WTC11 (cell line): ENCODE results near the gene OR14I1. TPM values are rescaled to one million over a fixed set of nuclear protein-coding genes. Genes with fewer than 3 reads are reported as not detected.

Experiments used
- ATAC-seq: fragments of 200-7000 bp; cut with Tn5 transposase; 2 replicates; pipeline ENCODE4 v1.10.0; 2021; ENCODE audit warnings: mild to moderate bottlenecking, moderate library complexity
- CTCF ChIA-PET: fragments of 300-600 bp; sonication (Branson Sonifier 250); formaldehyde crosslinking; loops from one replicate; lab custom pipeline; 2021; ENCODE audit warnings: antibody characterized with exemption; lab: Charles Lee
- POLR2A ChIA-PET: fragments of 350-600 bp; sonication (Branson Sonifier 250); formaldehyde crosslinking; loops from one replicate; lab custom pipeline; 2021; ENCODE audit warnings: antibody characterized with exemption; lab: Charles Lee
- DNase-seq: peaks from one replicate; pipeline ENCODE4 v3.0.0; 2021; ENCODE audit warnings: low spot score
- H3K27ac Mint-ChIP-seq: 2 replicates; pipeline ENCODE4 v1.8.0; 2021; ENCODE audit warnings: mixed read lengths
- H3K27me3 Mint-ChIP-seq: 2 replicates; pipeline ENCODE4 v1.8.0; 2021; ENCODE audit warnings: low read depth, mild to moderate bottlenecking, moderate library complexity, mixed read lengths
- H3K36me3 Mint-ChIP-seq: 2 replicates; pipeline ENCODE4 v1.8.0; 2021; ENCODE audit warnings: mixed read lengths
- H3K4me1 Mint-ChIP-seq: 2 replicates; pipeline ENCODE4 v1.8.0; 2022; ENCODE audit warnings: mixed read lengths
- H3K4me3 Mint-ChIP-seq: 2 replicates; pipeline ENCODE4 v1.8.0; 2021; ENCODE audit warnings: mild to moderate bottlenecking, moderate library complexity, mixed read lengths
- H3K9me3 Mint-ChIP-seq: 2 replicates; pipeline ENCODE4 v1.8.0; 2021; ENCODE audit warnings: mixed read lengths
- EMX1 ChIP-seq: fragments of 250-450 bp; sonication (Bioruptor Pico); IDR thresholded peaks from 2 replicates; pipeline ENCODE4 v1.8.0; 2021; ENCODE audit warnings: mild to moderate bottlenecking
- NFATC4 ChIP-seq: fragments of 250-450 bp; sonication (Bioruptor Pico); IDR thresholded peaks from 2 replicates; pipeline ENCODE4 v1.9.0; 2021; ENCODE audit warnings: mild to moderate bottlenecking
- NFE2L1 ChIP-seq: sonication (generic); formaldehyde crosslinking; IDR thresholded peaks from 2 replicates; pipeline ENCODE4 v1.8.1; 2023; ENCODE audit warnings: missing genetic modification reagents
- OVOL2 ChIP-seq: fragments of 250-450 bp; sonication (Bioruptor Pico); IDR thresholded peaks from 2 replicates; pipeline ENCODE4 v1.9.0; 2021; ENCODE audit warnings: mild to moderate bottlenecking, borderline replicate concordance
- SMAD3 ChIP-seq: sonication (generic); formaldehyde crosslinking; IDR thresholded peaks from 2 replicates; pipeline ENCODE4 v1.8.0; 2022; ENCODE audit warnings: missing genetic modification reagents, mild to moderate bottlenecking, borderline replicate concordance
- SOX15 ChIP-seq: fragments of 250-450 bp; sonication (Bioruptor Pico); IDR thresholded peaks from 2 replicates; pipeline ENCODE4 v1.9.0; 2021; ENCODE audit warnings: mild to moderate bottlenecking
- TP53 ChIP-seq: sonication (generic); formaldehyde crosslinking; IDR thresholded peaks from 2 replicates; pipeline ENCODE4 v1.8.1; 2023; ENCODE audit warnings: mild to moderate bottlenecking, missing genetic modification reagents
- ZNF121 ChIP-seq: sonication (generic); formaldehyde crosslinking; IDR thresholded peaks from 2 replicates; pipeline ENCODE4 v1.8.0; 2023; ENCODE audit warnings: missing genetic modification reagents
- ZNF219 ChIP-seq: sonication (generic); formaldehyde crosslinking; IDR thresholded peaks from 2 replicates; pipeline ENCODE4 v1.8.0; 2023; ENCODE audit warnings: missing genetic modification reagents, mild to moderate bottlenecking, borderline replicate concordance
- total RNA-seq: library from RNA; stranded (reverse); gene quantifications from 3 replicates; pipeline ENCODE4 v1.2.3, GENCODE V29; 2021
- TF ChIP-seq, protein P1 (sequence below): sonication (generic); formaldehyde crosslinking; IDR thresholded peaks from 2 replicates; pipeline ENCODE4 v1.8.1; 2023; ENCODE audit warnings: mild to moderate bottlenecking, missing genetic modification reagents, moderate library complexity
- TF ChIP-seq, protein P2 (sequence below): sonication (generic); formaldehyde crosslinking; IDR thresholded peaks from 2 replicates; pipeline ENCODE4 v1.8.1; 2022; ENCODE audit warnings: low read depth, mild to moderate bottlenecking, moderate library complexity, missing genetic modification reagents, borderline replicate concordance
- TF ChIP-seq, protein P3 (sequence below): sonication (generic); formaldehyde crosslinking; IDR thresholded peaks from 2 replicates; pipeline ENCODE4 v1.8.1; 2023; ENCODE audit warnings: mild to moderate bottlenecking, missing genetic modification reagents
- TF ChIP-seq, protein P4 (sequence below): fragments of 250-450 bp; sonication (Bioruptor Pico); IDR thresholded peaks from 2 replicates; pipeline ENCODE4 v1.9.0; 2021; ENCODE audit warnings: mild to moderate bottlenecking, borderline replicate concordance
- TF ChIP-seq, protein P5 (sequence below): fragments of 250-450 bp; sonication (Bioruptor Pico); IDR thresholded peaks from 2 replicates; pipeline ENCODE4 v1.9.0; 2021; ENCODE audit warnings: moderate library complexity, mild to moderate bottlenecking, inconsistent platforms, borderline replicate concordance
- TF ChIP-seq, protein P6 (sequence below): sonication (generic); formaldehyde crosslinking; IDR thresholded peaks from 2 replicates; pipeline ENCODE4 v1.8.0; 2023; ENCODE audit warnings: missing genetic modification reagents, mild to moderate bottlenecking, borderline replicate concordance
- TF ChIP-seq, protein P7 (sequence below): sonication (generic); formaldehyde crosslinking; IDR thresholded peaks from 2 replicates; pipeline ENCODE4 v1.8.0; 2022; ENCODE audit warnings: mild to moderate bottlenecking, missing genetic modification reagents
- TF ChIP-seq, protein P8 (sequence below): fragments of 250-450 bp; sonication (Bioruptor Pico); IDR thresholded peaks from 2 replicates; pipeline ENCODE4 v2.1.2; 2022; ENCODE audit warnings: mild to moderate bottlenecking, moderate library complexity
- TF ChIP-seq, protein P9 (sequence below): sonication (generic); formaldehyde crosslinking; IDR thresholded peaks from 2 replicates; pipeline ENCODE4 v1.8.1; 2023; ENCODE audit warnings: mild to moderate bottlenecking, moderate library complexity, missing genetic modification reagents

Gene OR14I1
- total RNA-seq, 1 experiment from 2014 or later, result not detected

DNA sequence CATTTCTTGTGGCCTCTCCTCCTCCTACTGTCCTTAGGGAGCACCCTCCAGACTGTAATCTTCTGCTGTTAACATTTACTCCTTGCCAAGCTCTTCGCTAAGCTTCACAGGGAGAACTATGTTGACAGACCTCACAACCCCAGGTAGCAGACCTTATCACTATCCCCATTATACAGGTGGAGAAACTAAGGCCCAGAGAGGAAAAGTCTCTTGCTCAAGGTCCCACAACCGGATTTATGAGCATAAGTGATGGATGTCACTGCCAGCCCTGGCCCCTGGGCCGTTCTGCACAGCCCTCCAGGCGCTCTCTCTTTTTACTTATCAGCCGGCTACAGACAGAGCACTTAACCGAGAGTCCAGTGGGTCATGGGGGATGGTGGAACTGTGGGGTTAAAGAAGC is 34.9 kb upstream of the OR14I1 start (continued):
- no peak for TF ChIP-seq SMAD3 (CRISPR knock-in tag)
- TF ChIP-seq, protein P1, sequence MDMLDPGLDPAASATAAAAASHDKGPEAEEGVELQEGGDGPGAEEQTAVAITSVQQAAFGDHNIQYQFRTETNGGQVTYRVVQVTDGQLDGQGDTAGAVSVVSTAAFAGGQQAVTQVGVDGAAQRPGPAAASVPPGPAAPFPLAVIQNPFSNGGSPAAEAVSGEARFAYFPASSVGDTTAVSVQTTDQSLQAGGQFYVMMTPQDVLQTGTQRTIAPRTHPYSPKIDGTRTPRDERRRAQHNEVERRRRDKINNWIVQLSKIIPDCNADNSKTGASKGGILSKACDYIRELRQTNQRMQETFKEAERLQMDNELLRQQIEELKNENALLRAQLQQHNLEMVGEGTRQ (CRISPR knock-in tag), result no peak
- no peak for TF ChIP-seq TP53 (CRISPR knock-in tag)

DNA sequence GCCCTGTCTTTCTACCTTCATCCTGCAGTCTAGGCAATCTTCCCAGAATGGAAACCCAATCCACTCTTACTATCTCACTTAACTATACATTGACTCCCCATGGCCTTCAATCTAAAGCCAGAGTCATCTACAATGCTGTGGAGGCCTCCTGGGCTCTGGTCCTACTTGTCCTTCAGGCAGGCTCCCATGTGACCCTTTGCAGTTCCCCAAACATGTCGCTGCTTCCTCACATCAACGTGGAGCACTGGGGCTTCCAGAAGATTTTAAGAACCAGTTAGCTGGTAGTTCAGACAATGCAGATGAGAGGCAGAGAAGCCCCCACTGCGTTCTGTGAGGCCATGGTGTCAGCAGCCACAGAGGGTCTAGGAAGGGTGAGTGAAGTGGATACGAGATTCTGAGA is 34.4 kb upstream of the OR14I1 start:
- no peak for DNase-seq
- CTCF ChIA-PET, result no interaction called here
- peaks cover 95% of the 10 kb centered on the region for H3K9me3 Mint-ChIP-seq
- TF ChIP-seq, protein P2, sequence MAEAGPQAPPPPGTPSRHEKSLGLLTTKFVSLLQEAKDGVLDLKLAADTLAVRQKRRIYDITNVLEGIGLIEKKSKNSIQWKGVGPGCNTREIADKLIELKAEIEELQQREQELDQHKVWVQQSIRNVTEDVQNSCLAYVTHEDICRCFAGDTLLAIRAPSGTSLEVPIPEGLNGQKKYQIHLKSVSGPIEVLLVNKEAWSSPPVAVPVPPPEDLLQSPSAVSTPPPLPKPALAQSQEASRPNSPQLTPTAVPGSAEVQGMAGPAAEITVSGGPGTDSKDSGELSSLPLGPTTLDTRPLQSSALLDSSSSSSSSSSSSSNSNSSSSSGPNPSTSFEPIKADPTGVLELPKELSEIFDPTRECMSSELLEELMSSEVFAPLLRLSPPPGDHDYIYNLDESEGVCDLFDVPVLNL (CRISPR knock-in tag), result no peak
- no peak for TF ChIP-seq OVOL2 (CRISPR knock-in tag)
- TF ChIP-seq, protein P3, sequence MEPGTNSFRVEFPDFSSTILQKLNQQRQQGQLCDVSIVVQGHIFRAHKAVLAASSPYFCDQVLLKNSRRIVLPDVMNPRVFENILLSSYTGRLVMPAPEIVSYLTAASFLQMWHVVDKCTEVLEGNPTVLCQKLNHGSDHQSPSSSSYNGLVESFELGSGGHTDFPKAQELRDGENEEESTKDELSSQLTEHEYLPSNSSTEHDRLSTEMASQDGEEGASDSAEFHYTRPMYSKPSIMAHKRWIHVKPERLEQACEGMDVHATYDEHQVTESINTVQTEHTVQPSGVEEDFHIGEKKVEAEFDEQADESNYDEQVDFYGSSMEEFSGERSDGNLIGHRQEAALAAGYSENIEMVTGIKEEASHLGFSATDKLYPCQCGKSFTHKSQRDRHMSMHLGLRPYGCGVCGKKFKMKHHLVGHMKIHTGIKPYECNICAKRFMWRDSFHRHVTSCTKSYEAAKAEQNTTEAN (CRISPR knock-in tag), result no peak
- TF ChIP-seq, protein P4, sequence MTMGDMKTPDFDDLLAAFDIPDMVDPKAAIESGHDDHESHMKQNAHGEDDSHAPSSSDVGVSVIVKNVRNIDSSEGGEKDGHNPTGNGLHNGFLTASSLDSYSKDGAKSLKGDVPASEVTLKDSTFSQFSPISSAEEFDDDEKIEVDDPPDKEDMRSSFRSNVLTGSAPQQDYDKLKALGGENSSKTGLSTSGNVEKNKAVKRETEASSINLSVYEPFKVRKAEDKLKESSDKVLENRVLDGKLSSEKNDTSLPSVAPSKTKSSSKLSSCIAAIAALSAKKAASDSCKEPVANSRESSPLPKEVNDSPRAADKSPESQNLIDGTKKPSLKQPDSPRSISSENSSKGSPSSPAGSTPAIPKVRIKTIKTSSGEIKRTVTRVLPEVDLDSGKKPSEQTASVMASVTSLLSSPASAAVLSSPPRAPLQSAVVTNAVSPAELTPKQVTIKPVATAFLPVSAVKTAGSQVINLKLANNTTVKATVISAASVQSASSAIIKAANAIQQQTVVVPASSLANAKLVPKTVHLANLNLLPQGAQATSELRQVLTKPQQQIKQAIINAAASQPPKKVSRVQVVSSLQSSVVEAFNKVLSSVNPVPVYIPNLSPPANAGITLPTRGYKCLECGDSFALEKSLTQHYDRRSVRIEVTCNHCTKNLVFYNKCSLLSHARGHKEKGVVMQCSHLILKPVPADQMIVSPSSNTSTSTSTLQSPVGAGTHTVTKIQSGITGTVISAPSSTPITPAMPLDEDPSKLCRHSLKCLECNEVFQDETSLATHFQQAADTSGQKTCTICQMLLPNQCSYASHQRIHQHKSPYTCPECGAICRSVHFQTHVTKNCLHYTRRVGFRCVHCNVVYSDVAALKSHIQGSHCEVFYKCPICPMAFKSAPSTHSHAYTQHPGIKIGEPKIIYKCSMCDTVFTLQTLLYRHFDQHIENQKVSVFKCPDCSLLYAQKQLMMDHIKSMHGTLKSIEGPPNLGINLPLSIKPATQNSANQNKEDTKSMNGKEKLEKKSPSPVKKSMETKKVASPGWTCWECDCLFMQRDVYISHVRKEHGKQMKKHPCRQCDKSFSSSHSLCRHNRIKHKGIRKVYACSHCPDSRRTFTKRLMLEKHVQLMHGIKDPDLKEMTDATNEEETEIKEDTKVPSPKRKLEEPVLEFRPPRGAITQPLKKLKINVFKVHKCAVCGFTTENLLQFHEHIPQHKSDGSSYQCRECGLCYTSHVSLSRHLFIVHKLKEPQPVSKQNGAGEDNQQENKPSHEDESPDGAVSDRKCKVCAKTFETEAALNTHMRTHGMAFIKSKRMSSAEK (CRISPR knock-in tag), result no peak
- no peak for TF ChIP-seq ZNF219 (CRISPR knock-in tag)
- TF ChIP-seq, protein P5, sequence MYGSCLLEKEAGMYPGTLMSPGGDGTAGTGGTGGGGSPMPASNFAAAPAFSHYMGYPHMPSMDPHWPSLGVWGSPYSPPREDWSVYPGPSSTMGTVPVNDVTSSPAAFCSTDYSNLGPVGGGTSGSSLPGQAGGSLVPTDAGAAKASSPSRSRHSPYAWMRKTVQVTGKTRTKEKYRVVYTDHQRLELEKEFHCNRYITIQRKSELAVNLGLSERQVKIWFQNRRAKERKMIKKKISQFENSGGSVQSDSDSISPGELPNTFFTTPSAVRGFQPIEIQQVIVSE (CRISPR knock-in tag), result no peak
- TF ChIP-seq, protein P6, sequence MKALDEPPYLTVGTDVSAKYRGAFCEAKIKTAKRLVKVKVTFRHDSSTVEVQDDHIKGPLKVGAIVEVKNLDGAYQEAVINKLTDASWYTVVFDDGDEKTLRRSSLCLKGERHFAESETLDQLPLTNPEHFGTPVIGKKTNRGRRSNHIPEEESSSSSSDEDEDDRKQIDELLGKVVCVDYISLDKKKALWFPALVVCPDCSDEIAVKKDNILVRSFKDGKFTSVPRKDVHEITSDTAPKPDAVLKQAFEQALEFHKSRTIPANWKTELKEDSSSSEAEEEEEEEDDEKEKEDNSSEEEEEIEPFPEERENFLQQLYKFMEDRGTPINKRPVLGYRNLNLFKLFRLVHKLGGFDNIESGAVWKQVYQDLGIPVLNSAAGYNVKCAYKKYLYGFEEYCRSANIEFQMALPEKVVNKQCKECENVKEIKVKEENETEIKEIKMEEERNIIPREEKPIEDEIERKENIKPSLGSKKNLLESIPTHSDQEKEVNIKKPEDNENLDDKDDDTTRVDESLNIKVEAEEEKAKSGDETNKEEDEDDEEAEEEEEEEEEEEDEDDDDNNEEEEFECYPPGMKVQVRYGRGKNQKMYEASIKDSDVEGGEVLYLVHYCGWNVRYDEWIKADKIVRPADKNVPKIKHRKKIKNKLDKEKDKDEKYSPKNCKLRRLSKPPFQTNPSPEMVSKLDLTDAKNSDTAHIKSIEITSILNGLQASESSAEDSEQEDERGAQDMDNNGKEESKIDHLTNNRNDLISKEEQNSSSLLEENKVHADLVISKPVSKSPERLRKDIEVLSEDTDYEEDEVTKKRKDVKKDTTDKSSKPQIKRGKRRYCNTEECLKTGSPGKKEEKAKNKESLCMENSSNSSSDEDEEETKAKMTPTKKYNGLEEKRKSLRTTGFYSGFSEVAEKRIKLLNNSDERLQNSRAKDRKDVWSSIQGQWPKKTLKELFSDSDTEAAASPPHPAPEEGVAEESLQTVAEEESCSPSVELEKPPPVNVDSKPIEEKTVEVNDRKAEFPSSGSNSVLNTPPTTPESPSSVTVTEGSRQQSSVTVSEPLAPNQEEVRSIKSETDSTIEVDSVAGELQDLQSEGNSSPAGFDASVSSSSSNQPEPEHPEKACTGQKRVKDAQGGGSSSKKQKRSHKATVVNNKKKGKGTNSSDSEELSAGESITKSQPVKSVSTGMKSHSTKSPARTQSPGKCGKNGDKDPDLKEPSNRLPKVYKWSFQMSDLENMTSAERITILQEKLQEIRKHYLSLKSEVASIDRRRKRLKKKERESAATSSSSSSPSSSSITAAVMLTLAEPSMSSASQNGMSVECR (CRISPR knock-in tag), result no peak
- TF ChIP-seq TP53 (CRISPR knock-in tag), result no peak
- TF ChIP-seq, protein P7, sequence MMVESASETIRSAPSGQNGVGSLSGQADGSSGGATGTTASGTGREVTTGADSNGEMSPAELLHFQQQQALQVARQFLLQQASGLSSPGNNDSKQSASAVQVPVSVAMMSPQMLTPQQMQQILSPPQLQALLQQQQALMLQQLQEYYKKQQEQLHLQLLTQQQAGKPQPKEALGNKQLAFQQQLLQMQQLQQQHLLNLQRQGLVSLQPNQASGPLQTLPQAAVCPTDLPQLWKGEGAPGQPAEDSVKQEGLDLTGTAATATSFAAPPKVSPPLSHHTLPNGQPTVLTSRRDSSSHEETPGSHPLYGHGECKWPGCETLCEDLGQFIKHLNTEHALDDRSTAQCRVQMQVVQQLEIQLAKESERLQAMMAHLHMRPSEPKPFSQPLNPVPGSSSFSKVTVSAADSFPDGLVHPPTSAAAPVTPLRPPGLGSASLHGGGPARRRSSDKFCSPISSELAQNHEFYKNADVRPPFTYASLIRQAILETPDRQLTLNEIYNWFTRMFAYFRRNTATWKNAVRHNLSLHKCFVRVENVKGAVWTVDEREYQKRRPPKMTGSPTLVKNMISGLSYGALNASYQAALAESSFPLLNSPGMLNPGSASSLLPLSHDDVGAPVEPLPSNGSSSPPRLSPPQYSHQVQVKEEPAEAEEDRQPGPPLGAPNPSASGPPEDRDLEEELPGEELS (CRISPR knock-in tag), result no peak
- no peak for TF ChIP-seq EMX1 (CRISPR knock-in tag)
- no peak for TF ChIP-seq NFATC4 (CRISPR knock-in tag)
- TF ChIP-seq SOX15 (CRISPR knock-in tag), result no peak
- TF ChIP-seq, protein P8, sequence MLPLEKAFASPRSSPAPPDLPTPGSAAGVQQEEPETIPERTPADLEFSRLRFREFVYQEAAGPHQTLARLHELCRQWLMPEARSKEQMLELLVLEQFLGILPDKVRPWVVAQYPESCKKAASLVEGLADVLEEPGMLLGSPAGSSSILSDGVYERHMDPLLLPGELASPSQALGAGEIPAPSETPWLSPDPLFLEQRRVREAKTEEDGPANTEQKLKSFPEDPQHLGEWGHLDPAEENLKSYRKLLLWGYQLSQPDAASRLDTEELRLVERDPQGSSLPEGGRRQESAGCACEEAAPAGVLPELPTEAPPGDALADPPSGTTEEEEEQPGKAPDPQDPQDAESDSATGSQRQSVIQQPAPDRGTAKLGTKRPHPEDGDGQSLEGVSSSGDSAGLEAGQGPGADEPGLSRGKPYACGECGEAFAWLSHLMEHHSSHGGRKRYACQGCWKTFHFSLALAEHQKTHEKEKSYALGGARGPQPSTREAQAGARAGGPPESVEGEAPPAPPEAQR, result no peak
- no peak for TF ChIP-seq NFE2L1 (CRISPR knock-in tag)
- TF ChIP-seq, protein P9, sequence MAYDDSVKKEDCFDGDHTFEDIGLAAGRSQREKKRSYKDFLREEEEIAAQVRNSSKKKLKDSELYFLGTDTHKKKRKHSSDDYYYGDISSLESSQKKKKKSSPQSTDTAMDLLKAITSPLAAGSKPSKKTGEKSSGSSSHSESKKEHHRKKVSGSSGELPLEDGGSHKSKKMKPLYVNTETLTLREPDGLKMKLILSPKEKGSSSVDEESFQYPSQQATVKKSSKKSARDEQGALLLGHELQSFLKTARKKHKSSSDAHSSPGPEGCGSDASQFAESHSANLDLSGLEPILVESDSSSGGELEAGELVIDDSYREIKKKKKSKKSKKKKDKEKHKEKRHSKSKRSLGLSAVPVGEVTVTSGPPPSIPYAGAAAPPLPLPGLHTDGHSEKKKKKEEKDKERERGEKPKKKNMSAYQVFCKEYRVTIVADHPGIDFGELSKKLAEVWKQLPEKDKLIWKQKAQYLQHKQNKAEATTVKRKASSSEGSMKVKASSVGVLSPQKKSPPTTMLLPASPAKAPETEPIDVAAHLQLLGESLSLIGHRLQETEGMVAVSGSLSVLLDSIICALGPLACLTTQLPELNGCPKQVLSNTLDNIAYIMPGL (CRISPR knock-in tag), result no peak
- no peak for TF ChIP-seq ZNF121

More for the DNA sequence above, 34.4 kb upstream of the OR14I1 start:
- Mint-ChIP-seq H3K27ac (no peak overlapping the region), H3K4me3 (no peak overlapping the region), H3K4me1 (no peaks in the 10 kb centered on the region), H3K27me3 (peaks cover 10% of the 10 kb centered on the region), H3K36me3 (peaks cover 67% of the 10 kb centered on the region)
- ATAC-seq, result no peak
- POLR2A ChIA-PET, result no interaction called here
